ENCODE data around the gene CDH2.
"Not testable (repeated sequence)": the region's sequence is repeated elsewhere in the genome, so short reads cannot be mapped to it uniquely, and the experiment has no call there.

Gene CDH2

GRCh38 chr18:27922780-27923179 is 254.2 kb downstream of the CDH2 start:
- Mint-ChIP-seq H3K9me3 (peaks cover 20% of the 10 kb centered on the region), H3K4me1 (ENCODE audit: low read depth) (no peaks in the 10 kb centered on the region), H3K27ac (no peak overlapping the region), H3K36me3 (ENCODE audit: low read depth) (no peaks in the 10 kb centered on the region), H3K4me3 (no peak overlapping the region), H3K27me3 (ENCODE audit: low read depth) (no peaks in the 10 kb centered on the region)
- no peak for DNase-seq (ENCODE audit: low spot score)

- no peak overlapping the region for H3K27ac Mint-ChIP-seq
- H3K4me3 Mint-ChIP-seq, result no peak overlapping the region
- no peaks in the 10 kb centered on the region for H3K4me1 Mint-ChIP-seq (ENCODE audit: low read depth)
- no peaks in the 10 kb centered on the region for H3K27me3 Mint-ChIP-seq (ENCODE audit: low read depth)
- H3K36me3 Mint-ChIP-seq (ENCODE audit: low read depth), result no peaks in the 10 kb centered on the region
- no peak for DNase-seq (ENCODE audit: low spot score)
- H3K9me3 Mint-ChIP-seq, result peaks cover 24% of the 10 kb centered on the region
These were observed 254.8 kb downstream of the CDH2 start for GRCh38 chr18:27921904-27922751.

GRCh38 chr18:27921392-27921791 is 255.5 kb downstream of the CDH2 start:
- Mint-ChIP-seq H3K27me3 (ENCODE audit: low read depth) (no peaks in the 10 kb centered on the region), H3K4me1 (ENCODE audit: low read depth) (no peaks in the 10 kb centered on the region), H3K4me3 (no peak overlapping the region), H3K36me3 (ENCODE audit: low read depth) (no peaks in the 10 kb centered on the region), H3K27ac (no peak overlapping the region), H3K9me3 (peaks cover 21% of the 10 kb centered on the region)
- DNase-seq (ENCODE audit: low spot score), result no peak

GRCh38 chr18:27920836-27921235 is 256.1 kb downstream of the CDH2 start:
- Mint-ChIP-seq H3K36me3 (ENCODE audit: low read depth) (no peaks in the 10 kb centered on the region), H3K27ac (no peak overlapping the region), H3K9me3 (peaks cover 21% of the 10 kb centered on the region), H3K4me3 (no peak overlapping the region), H3K4me1 (ENCODE audit: low read depth) (no peaks in the 10 kb centered on the region), H3K27me3 (ENCODE audit: low read depth) (no peaks in the 10 kb centered on the region)
- no peak for DNase-seq (ENCODE audit: low spot score)

GRCh38 chr18:27906189-27906588 is 270.7 kb downstream of the CDH2 start:
- H3K36me3 Mint-ChIP-seq (ENCODE audit: low read depth), result not testable (repeated sequence)

GRCh38 chr18:27903906-27904305 is 273.0 kb downstream of the CDH2 start:
- Mint-ChIP-seq H3K27ac (no peak overlapping the region), H3K9me3 (peaks cover 49% of the 10 kb centered on the region), H3K27me3 (ENCODE audit: low read depth) (no peaks in the 10 kb centered on the region), H3K36me3 (ENCODE audit: low read depth) (no peaks in the 10 kb centered on the region), H3K4me1 (ENCODE audit: low read depth) (no peaks in the 10 kb centered on the region), H3K4me3 (no peak overlapping the region)
- DNase-seq (ENCODE audit: low spot score), result no peak

More at GRCh38 chr18:27906189-27906588, 270.7 kb downstream of the CDH2 start:
- not testable (repeated sequence) for DNase-seq (ENCODE audit: low spot score); H3K27ac Mint-ChIP-seq; H3K4me3 Mint-ChIP-seq; H3K4me1 Mint-ChIP-seq (ENCODE audit: low read depth); H3K27me3 Mint-ChIP-seq (ENCODE audit: low read depth)
- peaks cover 52% of the 10 kb centered on the region for H3K9me3 Mint-ChIP-seq

- H3K4me1 Mint-ChIP-seq (ENCODE audit: low read depth), result no peaks in the 10 kb centered on the region
- no peak overlapping the region for H3K4me3 Mint-ChIP-seq
- H3K27ac Mint-ChIP-seq, result no peak overlapping the region
- no peak for DNase-seq (ENCODE audit: low spot score)
- H3K27me3 Mint-ChIP-seq (ENCODE audit: low read depth), result no peaks in the 10 kb centered on the region
- peaks cover 38% of the 10 kb centered on the region for H3K9me3 Mint-ChIP-seq
- H3K36me3 Mint-ChIP-seq (ENCODE audit: low read depth), result no peaks in the 10 kb centered on the region
These were observed 275.3 kb downstream of the CDH2 start for GRCh38 chr18:27901424-27902226.
